Activated T-cell treated with anti-CD3 and anti-CD28 coated beads, Interleukin-2, amount 50 U/mL, for 72 hours (primary cell): ENCODE measurements around the gene TOM1. TPM values are rescaled to one million over a fixed set of nuclear protein-coding genes. Genes with fewer than 3 reads are reported as not detected.
A peak's percentile ranks its signal among the peaks of the same experiment; 100 is the strongest.
"Not testable (repeated sequence)": the region's sequence is repeated elsewhere in the genome, so short reads cannot be mapped to it uniquely, and the experiment has no call there.

ENCODE experiments used
- ATAC-seq, 2 donors: fragments of 150-1000 bp; cut with Tn5 transposase; replicated peaks in 1 of 2; 2 replicates each; pipeline ENCODE4 v1.10.0; 2021; ENCODE audit warnings: moderate library complexity in 2 of 2, mild to moderate bottlenecking in 1 of 2
- DNase-seq, 2 donors: peaks; one replicate each; pipeline ENCODE4 v3.0.0; 2021 to 2022; ENCODE audit warnings: mixed read lengths in 1 of 2
- H3K27ac Mint-ChIP-seq: one replicate; pipeline ENCODE4 v1.8.0; 2022; ENCODE audit warnings: mild to moderate bottlenecking, moderate library complexity, mixed read lengths
- H3K27me3 Mint-ChIP-seq: one replicate; pipeline ENCODE4 v1.8.0; 2022; ENCODE audit warnings: low read depth, mixed read lengths
- H3K36me3 Mint-ChIP-seq, 2 donors: one replicate each; pipeline ENCODE4 v1.8.0; 2022; ENCODE audit warnings: mixed read lengths in 2 of 2, mild to moderate bottlenecking in 1 of 2; ENCODE audit not compliant: insufficient read depth in 2 of 2
- H3K4me1 Mint-ChIP-seq: one replicate; pipeline ENCODE4 v1.8.0; 2022; ENCODE audit warnings: low read depth, mixed read lengths
- H3K4me3 Mint-ChIP-seq, 2 donors: one replicate each; pipeline ENCODE4 v1.8.0; 2022; ENCODE audit warnings: mild to moderate bottlenecking in 2 of 2, mixed read lengths in 2 of 2, moderate library complexity in 2 of 2
- H3K9me3 Mint-ChIP-seq, 2 donors: one replicate each; pipeline ENCODE4 v1.8.0; 2022; ENCODE audit warnings: mixed read lengths in 2 of 2
- total RNA-seq, 2 donors: library from RNA; stranded (reverse); gene quantifications; one replicate each; pipeline ENCODE4 v1.2.3, GENCODE V29; 2022

Gene TOM1
- total RNA-seq, 2 donors from 2014 or later: 38.4 to 40.4 TPM

DNA sequence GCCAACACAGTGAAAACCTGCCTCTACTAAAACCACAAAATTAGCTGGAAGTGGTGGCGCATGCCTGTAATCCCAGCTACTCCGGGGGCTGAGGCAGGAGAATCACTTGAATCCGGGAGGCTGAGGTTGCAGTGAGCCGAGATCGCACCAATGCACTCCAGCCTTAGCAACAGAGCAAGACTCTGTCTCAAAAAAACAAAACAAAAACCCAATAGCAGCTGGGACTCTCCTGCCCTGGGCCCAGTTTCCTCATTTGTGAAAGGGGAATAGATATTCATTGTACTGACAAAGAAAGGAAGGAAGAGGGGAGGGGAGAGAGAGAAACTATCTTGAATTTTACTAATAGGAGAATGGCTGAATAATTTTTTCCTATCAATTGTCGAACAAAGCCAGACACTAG is 96.9 kb downstream of the TOM1 start:
- not testable (repeated sequence) for H3K9me3 Mint-ChIP-seq, H3K27me3 Mint-ChIP-seq, H3K27ac Mint-ChIP-seq, H3K4me3 Mint-ChIP-seq, DNase-seq, ATAC-seq
- H3K4me1 Mint-ChIP-seq: peaks cover 12% of the 10 kb centered on the region
- peaks cover 10 to 14% of the 10 kb centered on the region in 2 donors for H3K36me3 Mint-ChIP-seq

DNA sequence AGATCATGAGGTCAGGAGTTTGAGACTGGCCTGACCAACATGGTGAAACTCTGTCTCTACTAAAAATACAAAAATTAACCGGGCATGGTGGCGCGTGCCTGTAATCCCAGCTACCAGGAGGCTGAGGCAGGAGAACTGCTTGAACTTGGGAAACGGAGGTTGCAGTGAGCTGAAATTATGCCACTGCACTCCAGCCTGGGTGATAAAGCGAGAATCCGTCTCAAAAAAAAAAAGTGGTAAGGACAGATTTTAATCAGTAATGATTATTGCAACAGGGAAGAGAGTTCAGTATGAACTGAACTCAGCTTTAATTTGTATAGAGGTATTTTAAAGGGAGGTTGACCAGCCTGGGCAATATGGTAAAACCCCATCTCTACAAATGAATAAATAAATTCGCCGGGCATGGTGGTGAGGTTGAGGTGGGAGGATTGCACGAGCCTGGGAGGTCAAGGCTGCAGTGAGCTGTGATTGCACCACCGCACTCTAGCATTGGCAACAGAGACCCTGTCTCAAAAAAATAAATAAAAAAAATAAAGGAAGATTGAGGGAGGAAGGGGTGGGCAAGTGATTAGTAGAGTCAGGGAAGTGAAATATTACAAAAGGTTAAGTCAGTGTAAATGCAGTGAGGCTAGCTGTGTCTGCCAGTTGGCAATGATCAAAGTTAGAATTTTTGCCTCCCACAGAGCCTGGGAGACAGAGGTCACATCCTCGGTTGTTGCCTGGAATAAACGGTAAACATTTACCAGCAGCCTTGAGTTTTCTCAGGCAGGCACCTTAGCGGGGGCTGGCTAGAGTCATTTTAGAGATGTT is 97.6 kb downstream of the TOM1 start:
- no peaks in the 10 kb centered on the region for H3K9me3 Mint-ChIP-seq
- H3K27me3 Mint-ChIP-seq: no peaks in the 10 kb centered on the region
- no peak overlapping the region for H3K4me3 Mint-ChIP-seq
- H3K27ac Mint-ChIP-seq: peak overlapping the region; percentile 60
- no peak for ATAC-seq
- DNase-seq: no peak
- H3K36me3 Mint-ChIP-seq: peaks cover 11 to 16% of the 10 kb centered on the region in 2 donors
- H3K4me1 Mint-ChIP-seq: peaks cover 19% of the 10 kb centered on the region

Other genes with a start within 250 kb of the TOM1 start
- not detected for gene ISX, start 233.7 kb upstream of the TOM1 start, total RNA-seq
- gene HMGXB4, start 42.4 kb upstream of the TOM1 start, total RNA-seq: 10 to 100 TPM; 39.3 to 43.5 TPM
- under 1 TPM; 0.34 to 0.76 TPM for gene HMOX1, start 81.2 kb downstream of the TOM1 start, total RNA-seq
- gene MCM5, start 100.2 kb downstream of the TOM1 start, total RNA-seq: 100 to 1,000 TPM; 290 to 370 TPM
- under 1 TPM; 0.19 to 0.28 TPM for gene RASD2, start 240.9 kb downstream of the TOM1 start, total RNA-seq